ENCODE data around the gene DSTN. TPM values are rescaled to one million over a fixed set of nuclear protein-coding genes. Genes with fewer than 3 reads are reported as not detected.
"Not testable (repeated sequence)": the region's sequence is repeated elsewhere in the genome, so short reads cannot be mapped to it uniquely, and the experiment has no call there.

DSTN gene
- total RNA-seq, 6 experiments from 2014 or later, result 65.8 to 94.4 (median 86.9) TPM

- TF ChIP-seq POLR2A (IDR thresholded peaks at IDR 0.05) (no peak), CTCF (IDR thresholded peaks at IDR 0.05) (no peak)
- 84% methylated on average over 8 of the region's 11 CpGs for WGBS (ENCODE audit: insufficient coverage, low coverage, low lambda C conversion rate, missing lambda C conversion rate)
- peaks cover 0 to 36% (median 10%) of the 10 kb centered on the region in 4 donors for H3K36me3 ChIP-seq
- DNase-seq, result no peak
- no peak overlapping the region for H3K27ac ChIP-seq
- intact Hi-C loops (cut with DNase I), result no loop called here
- peaks cover 0 to 19% (median 8%) of the 10 kb centered on the region in 4 donors for H3K4me1 ChIP-seq
- ATAC-seq, result no peak
- H3K27me3 ChIP-seq, result no peaks in the 10 kb centered on the region
- H3K9me3 ChIP-seq, result no peaks in the 10 kb centered on the region
- H3K4me3 ChIP-seq, result no peak overlapping the region
These were observed 86.1 kb downstream of the DSTN start for GRCh38 chr20:17655865-17656479.

DNA sequence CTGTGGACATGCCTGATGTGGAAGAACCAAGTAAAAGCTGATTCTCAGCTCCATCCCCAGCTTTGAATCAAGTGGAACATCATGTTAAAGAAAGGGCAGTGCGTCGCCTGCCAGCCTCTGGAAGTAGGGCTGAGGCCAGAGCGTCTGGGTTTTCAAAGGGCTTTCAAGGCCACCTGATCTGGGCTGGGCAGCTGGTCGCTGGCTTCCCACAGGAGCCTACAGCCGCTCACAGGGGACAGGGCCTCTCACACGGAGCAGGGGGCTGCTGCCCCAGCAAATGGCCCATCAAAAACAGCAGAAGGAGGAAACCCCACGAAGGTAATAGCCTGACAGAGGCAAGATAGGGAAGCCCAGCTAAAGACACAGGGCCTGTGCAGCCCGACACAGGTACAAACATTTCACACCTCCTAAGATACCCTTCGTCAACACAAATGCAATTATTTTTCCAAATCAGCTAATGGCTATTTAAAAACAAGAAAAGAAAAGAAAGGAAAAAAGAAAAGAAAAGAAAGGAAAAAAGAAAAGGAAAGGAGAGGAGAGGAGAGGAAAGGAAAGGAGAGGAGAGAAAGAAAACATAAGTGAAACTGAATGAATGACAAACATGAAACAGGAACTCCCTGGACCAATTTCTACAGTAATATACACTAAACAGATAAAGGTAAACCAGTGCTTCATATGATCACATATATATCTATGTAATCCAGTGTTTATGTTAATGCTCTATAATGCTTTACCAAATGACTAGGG lies 87.4 kb downstream of the DSTN start:
- ATAC-seq (no peak), DNase-seq (peak in 1 of 3 donors; percentile 31)
- Histone ChIP-seq H3K9me3 (no peaks in the 10 kb centered on the region), H3K27me3 (no peaks in the 10 kb centered on the region), H3K36me3 (peaks cover 0 to 36% (median 10%) of the 10 kb centered on the region in 4 donors), H3K27ac (no peak overlapping the region), H3K4me1 (peaks cover 0 to 19% (median 8%) of the 10 kb centered on the region in 4 donors), H3K4me3 (no peak overlapping the region)
- 72% methylated on average over 8 of the region's 9 CpGs for WGBS (ENCODE audit: insufficient coverage, low coverage, low lambda C conversion rate, missing lambda C conversion rate)
- TF ChIP-seq CTCF (IDR thresholded peaks at IDR 0.05), result no peak
- TF ChIP-seq POLR2A (IDR thresholded peaks at IDR 0.05), result no peak
- intact Hi-C loops (cut with DNase I), result no loop called here

DNA sequence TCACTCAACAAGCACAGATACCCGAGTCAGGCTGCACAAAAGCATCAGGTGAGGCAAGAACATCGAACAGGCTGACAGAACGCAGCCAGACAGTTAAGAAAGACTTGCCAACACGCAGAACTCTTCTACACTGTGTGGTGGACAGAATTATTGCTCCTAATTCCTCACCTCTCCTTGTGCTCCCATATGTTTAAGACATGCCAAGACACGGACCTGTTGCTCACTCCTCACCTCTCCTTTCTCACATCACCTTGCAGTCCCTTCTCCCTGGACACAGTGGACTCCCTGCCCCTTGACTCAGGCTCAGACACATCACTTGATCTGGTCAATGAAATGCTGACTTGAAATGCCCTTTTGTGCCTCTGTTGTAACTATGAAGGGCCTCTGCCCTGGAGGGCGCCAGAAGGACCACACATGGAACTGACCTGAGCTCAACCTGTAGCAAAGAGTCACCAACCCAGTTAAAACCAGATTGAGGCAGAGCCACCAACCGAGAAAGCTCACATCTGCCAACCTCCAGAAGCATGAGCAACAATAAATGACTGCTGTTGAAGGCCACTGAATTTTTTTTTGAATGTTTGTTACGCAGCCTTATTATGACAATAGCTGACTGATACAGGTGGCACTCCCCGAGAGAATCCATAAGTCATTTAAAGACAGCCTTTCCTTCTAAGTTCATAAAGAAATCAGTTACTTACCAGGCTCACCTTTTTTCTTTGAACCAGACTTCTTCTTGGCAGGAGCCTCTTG lies 88.2 kb downstream of the DSTN start:
- peaks cover 0 to 24% (median 11%) of the 10 kb centered on the region in 4 donors for H3K4me1 ChIP-seq
- no peaks in the 10 kb centered on the region for H3K27me3 ChIP-seq
- ATAC-seq (no peak), DNase-seq (peak in 1 of 3 donors; percentile 27)
- intact Hi-C loops (cut with DNase I), result no loop called here
- no peak overlapping the region for H3K27ac ChIP-seq
- no peak overlapping the region for H3K4me3 ChIP-seq
- WGBS (ENCODE audit: insufficient coverage, low coverage, low lambda C conversion rate, missing lambda C conversion rate), result 88% methylated on average over 7 of the region's 9 CpGs
- peaks cover 0 to 36% (median 10%) of the 10 kb centered on the region in 4 donors for H3K36me3 ChIP-seq
- TF ChIP-seq CTCF (IDR thresholded peaks at IDR 0.05) (no peak), POLR2A (IDR thresholded peaks at IDR 0.05) (no peak)
- H3K9me3 ChIP-seq, result no peaks in the 10 kb centered on the region

- intact Hi-C loops (cut with DNase I), result no loop called here
- DNase-seq (peak in 1 of 3 donors; percentile 14), ATAC-seq (no peak)
- H3K27ac ChIP-seq, result no peak overlapping the region
- no peak overlapping the region for H3K4me3 ChIP-seq
- no peaks in the 10 kb centered on the region for H3K27me3 ChIP-seq
- H3K36me3 ChIP-seq, result peaks cover 0 to 36% (median 10%) of the 10 kb centered on the region in 4 donors
- TF ChIP-seq CTCF (IDR thresholded peaks at IDR 0.05), result no peak
- TF ChIP-seq POLR2A (IDR thresholded peaks at IDR 0.05), result peak; percentile 11
- WGBS (ENCODE audit: insufficient coverage, low coverage, low lambda C conversion rate, missing lambda C conversion rate), result 95% methylated on average over 2 of the region's 2 CpGs
- H3K4me1 ChIP-seq, result peaks cover 0 to 30% (median 13%) of the 10 kb centered on the region in 4 donors
- H3K9me3 ChIP-seq, result no peaks in the 10 kb centered on the region
These were observed 88.7 kb downstream of the DSTN start for GRCh38 chr20:17658648-17658993.

DNA sequence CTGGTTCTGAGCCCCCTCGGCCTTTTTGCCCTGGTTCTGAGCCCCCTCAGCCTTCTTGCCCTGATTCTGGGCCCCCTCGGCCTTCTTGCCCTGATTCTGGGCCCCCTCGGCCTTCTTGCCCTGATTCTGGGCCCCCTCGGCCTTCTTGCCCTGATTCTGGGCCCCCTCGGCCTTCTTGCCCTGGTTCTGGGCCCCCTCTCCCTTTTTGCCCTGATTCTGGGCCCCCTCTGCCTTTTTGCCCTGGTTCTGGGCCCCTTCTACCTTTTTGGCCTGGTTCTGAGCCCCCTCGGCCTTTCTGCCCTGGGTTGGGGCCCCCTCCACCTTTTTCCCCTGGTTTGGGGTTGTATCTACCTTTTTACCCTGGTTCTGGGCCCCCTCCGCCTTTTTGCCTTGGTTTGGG lies 89.5 kb downstream of the DSTN start:
- ATAC-seq; intact Hi-C loops (cut with DNase I); H3K27ac ChIP-seq; H3K9me3 ChIP-seq; H3K4me3 ChIP-seq; H3K27me3 ChIP-seq: not testable (repeated sequence)
- WGBS (ENCODE audit: insufficient coverage, low coverage, low lambda C conversion rate, missing lambda C conversion rate), result 93% methylated on average over 6 of the region's 7 CpGs
- peaks cover 0 to 37% (median 15%) of the 10 kb centered on the region in 4 donors for H3K4me1 ChIP-seq
- DNase-seq, result peak in 1 of 3 donors; percentile 13
- peaks cover 0 to 34% (median 10%) of the 10 kb centered on the region in 4 donors for H3K36me3 ChIP-seq
